Peyer's patch (tissue), 4 donors: Measurements from ENCODE around the gene PSG4. TPM values are rescaled to one million over a fixed set of nuclear protein-coding genes. Genes with fewer than 3 reads are reported as not detected.
"Not testable (repeated sequence)": the region's sequence is repeated elsewhere in the genome, so short reads cannot be mapped to it uniquely, and the experiment has no call there.

Experiments used
- DNase-seq, 3 donors: peaks; one replicate each; pipeline ENCODE4 v3.0.0-alpha.2; 2017 to 2019
- H3K27ac ChIP-seq, 4 donors: fragments of 200-600 bp; sonication (generic); one replicate each; pipeline ENCODE4 v1.5.1; 2016 to 2019
- H3K27me3 ChIP-seq, 2 donors: fragments of 200-600 bp; sonication (generic); one replicate each; pipeline ENCODE4 v1.5.1; 2019
- H3K36me3 ChIP-seq, 3 donors: fragments of 200-600 bp; sonication (generic); one replicate each; pipeline ENCODE4 v1.5.1; 2016 to 2019
- H3K4me1 ChIP-seq, 4 donors: fragments of 200-600 bp; sonication (generic); one replicate each; pipeline ENCODE4 v1.5.1; 2016 to 2019
- H3K4me3 ChIP-seq, 4 donors: fragments of 200-600 bp; sonication (generic); 1 replicate in 3 of 4; 2 replicates in 1 of 4; pipeline ENCODE4 v1.5.1; 2016 to 2019; ENCODE audit warnings: mild to moderate bottlenecking in 1 of 4
- H3K9me3 ChIP-seq, 4 donors: fragments of 200-600 bp; sonication (generic); one replicate each; pipeline ENCODE4 v1.5.1; 2016 to 2019; ENCODE audit warnings: mild to moderate bottlenecking in 1 of 4
- CTCF ChIP-seq, 6 experiments: fragments of 450-650 bp in 4 of 6; fragments of 200-600 bp in 2 of 6; sonication (generic) in 1 of 6; IDR thresholded peaks; one replicate each; pipeline ENCODE4 v1.5.1; 2017 to 2019; ENCODE audit warnings: antibody characterized with exemption in 6 of 6, mild to moderate bottlenecking in 3 of 6, moderate library complexity in 1 of 6
- POLR2A ChIP-seq, 2 donors: fragments of 450-650 bp; IDR thresholded peaks; one replicate each; pipeline ENCODE4 v1.5.1; 2017; ENCODE audit warnings: antibody characterized with exemption in 2 of 2, mild to moderate bottlenecking in 2 of 2, moderate library complexity in 2 of 2
- total RNA-seq, 4 donors: library from RNA; depleted of rRNA; stranded (reverse); fragments of >200 nt; gene quantifications; one replicate each; pipeline ENCODE4 v1.1.0, GENCODE V29; 2016

PSG4 gene
- total RNA-seq: not detected

- H3K27ac ChIP-seq, H3K4me1 ChIP-seq, H3K4me3 ChIP-seq, H3K27me3 ChIP-seq, H3K36me3 ChIP-seq, H3K9me3 ChIP-seq, DNase-seq: not testable (repeated sequence)
Observed at GRCh38 chr19:43205471-43206105, at the start of gene PSG4. Gene PSG4, minus strand, starts transcription at chr19:43205638. Its CDS starts 102 bp downstream, at chr19:43205536.

GRCh38 chr19:43251428-43251827 lies 46.0 kb upstream of the PSG4 start:
- not testable (repeated sequence) for H3K27ac ChIP-seq, H3K9me3 ChIP-seq, DNase-seq, H3K27me3 ChIP-seq, H3K4me1 ChIP-seq, H3K36me3 ChIP-seq, H3K4me3 ChIP-seq

- H3K27me3 ChIP-seq, H3K9me3 ChIP-seq, H3K4me3 ChIP-seq, H3K27ac ChIP-seq, H3K36me3 ChIP-seq, H3K4me1 ChIP-seq, DNase-seq: not testable (repeated sequence)
Observed at GRCh38 chr19:43250296-43250695, 44.9 kb upstream of the PSG4 start.

GRCh38 chr19:43248635-43249002 lies 43.2 kb upstream of the PSG4 start:
- H3K4me3 ChIP-seq, DNase-seq, H3K4me1 ChIP-seq, H3K36me3 ChIP-seq, H3K27ac ChIP-seq, H3K9me3 ChIP-seq, H3K27me3 ChIP-seq: not testable (repeated sequence)

- H3K27ac ChIP-seq, DNase-seq, H3K4me1 ChIP-seq, H3K27me3 ChIP-seq, H3K4me3 ChIP-seq, H3K9me3 ChIP-seq, H3K36me3 ChIP-seq: not testable (repeated sequence)
Observed at GRCh38 chr19:43247243-43247880, 41.9 kb upstream of the PSG4 start.

GRCh38 chr19:43245848-43246247 lies 40.4 kb upstream of the PSG4 start:
- H3K9me3 ChIP-seq, H3K36me3 ChIP-seq, DNase-seq, H3K27ac ChIP-seq, H3K27me3 ChIP-seq, H3K4me3 ChIP-seq, H3K4me1 ChIP-seq: not testable (repeated sequence)

- H3K27ac ChIP-seq, DNase-seq, H3K36me3 ChIP-seq, H3K27me3 ChIP-seq, H3K4me3 ChIP-seq, H3K4me1 ChIP-seq, H3K9me3 ChIP-seq: not testable (repeated sequence)
Observed at GRCh38 chr19:43242211-43242610, 36.8 kb upstream of the PSG4 start.

- H3K27ac ChIP-seq, H3K4me1 ChIP-seq, H3K4me3 ChIP-seq, H3K36me3 ChIP-seq, H3K9me3 ChIP-seq, H3K27me3 ChIP-seq, DNase-seq: not testable (repeated sequence)
Observed at GRCh38 chr19:43238213-43238612, 32.8 kb upstream of the PSG4 start.

GRCh38 chr19:43235686-43236085 lies 30.2 kb upstream of the PSG4 start:
- not testable (repeated sequence) for H3K27ac ChIP-seq, H3K9me3 ChIP-seq, H3K4me3 ChIP-seq, H3K4me1 ChIP-seq, H3K27me3 ChIP-seq, H3K36me3 ChIP-seq, DNase-seq

- no peak for DNase-seq
- Histone ChIP-seq H3K9me3 (peaks cover 0 to 29% (median 0%) of the 10 kb centered on the region in 4 donors), H3K36me3 (no peaks in the 10 kb centered on the region), H3K4me1 (no peaks in the 10 kb centered on the region), H3K27me3 (no peaks in the 10 kb centered on the region), H3K4me3 (no peak overlapping the region), H3K27ac (no peak overlapping the region)
- TF ChIP-seq CTCF (IDR thresholded peaks at IDR 0.05) (no peak), POLR2A (IDR thresholded peaks at IDR 0.05) (no peak)
Observed at GRCh38 chr19:43229315-43229714, 23.9 kb upstream of the PSG4 start.

GRCh38 chr19:43228730-43229129 lies 23.3 kb upstream of the PSG4 start:
- H3K4me1 ChIP-seq, H3K27me3 ChIP-seq, DNase-seq, H3K27ac ChIP-seq, H3K36me3 ChIP-seq, H3K4me3 ChIP-seq: not testable (repeated sequence)
- peaks cover 0 to 29% (median 0%) of the 10 kb centered on the region in 4 donors for H3K9me3 ChIP-seq

GRCh38 chr19:43226986-43227385 lies 21.5 kb upstream of the PSG4 start:
- H3K36me3 ChIP-seq, H3K4me1 ChIP-seq, H3K27ac ChIP-seq, H3K27me3 ChIP-seq, H3K4me3 ChIP-seq, DNase-seq: not testable (repeated sequence)
- H3K9me3 ChIP-seq: peaks cover 0 to 29% (median 0%) of the 10 kb centered on the region in 4 donors
